Measurements from ENCODE around the gene RBPJ.

RBPJ gene

GRCh38 chr4:26420438-26420837 lies 99.6 kb downstream of the RBPJ start:
- DNase-seq (ENCODE audit: low spot score), result no peak

GRCh38 chr4:26420913-26421312 lies 100.1 kb downstream of the RBPJ start:
- no peak for DNase-seq (ENCODE audit: low spot score)

- DNase-seq (ENCODE audit: low spot score), result no peak
Observed at GRCh38 chr4:26424153-26424552, 103.3 kb downstream of the RBPJ start.

GRCh38 chr4:26424838-26425237 lies 104.0 kb downstream of the RBPJ start:
- no peak for DNase-seq (ENCODE audit: low spot score)

- DNase-seq (ENCODE audit: low spot score), result no peak
Observed at GRCh38 chr4:26425953-26426352, 105.1 kb downstream of the RBPJ start.

GRCh38 chr4:26426892-26427291 lies 106.1 kb downstream of the RBPJ start:
- DNase-seq (ENCODE audit: low spot score), result no peak

GRCh38 chr4:26429910-26430309 lies 109.1 kb downstream of the RBPJ start:
- DNase-seq (ENCODE audit: low spot score), result no peak

GRCh38 chr4:26431461-26432180 lies 110.8 kb downstream of the RBPJ start:
- no peak for DNase-seq (ENCODE audit: low spot score)

GRCh38 chr4:26432419-26432818 lies 111.6 kb downstream of the RBPJ start:
- no peak for DNase-seq (ENCODE audit: low spot score)

GRCh38 chr4:26433556-26433955 lies 112.7 kb downstream of the RBPJ start:
- DNase-seq (ENCODE audit: low spot score), result no peak

GRCh38 chr4:26434030-26434639 lies 113.3 kb downstream of the RBPJ start:
- no peak for DNase-seq (ENCODE audit: low spot score)

GRCh38 chr4:26441102-26441501 lies 120.3 kb downstream of the RBPJ start:
- DNase-seq (ENCODE audit: low spot score), result no peak

GRCh38 chr4:26441771-26442170 lies 121.0 kb downstream of the RBPJ start:
- DNase-seq (ENCODE audit: low spot score), result no peak

- no peak for DNase-seq (ENCODE audit: low spot score)
Observed at GRCh38 chr4:26447378-26447777, 126.6 kb downstream of the RBPJ start.

- no peak for DNase-seq (ENCODE audit: low spot score)
Observed at GRCh38 chr4:26450418-26450817, 129.6 kb downstream of the RBPJ start.

- DNase-seq (ENCODE audit: low spot score), result no peak
Observed at GRCh38 chr4:26451597-26451996, 130.8 kb downstream of the RBPJ start.

GRCh38 chr4:26452565-26453531 lies 132.0 kb downstream of the RBPJ start:
- no peak for DNase-seq (ENCODE audit: low spot score)

- no peak for DNase-seq (ENCODE audit: low spot score)
Observed at GRCh38 chr4:26454961-26455360, 134.1 kb downstream of the RBPJ start.

GRCh38 chr4:26455571-26455970 lies 134.8 kb downstream of the RBPJ start:
- no peak for DNase-seq (ENCODE audit: low spot score)

- DNase-seq (ENCODE audit: low spot score), result no peak
Observed at GRCh38 chr4:26457412-26457811, 136.6 kb downstream of the RBPJ start.

- DNase-seq (ENCODE audit: low spot score), result no peak
Observed at GRCh38 chr4:26458157-26458561, 137.3 kb downstream of the RBPJ start.

- DNase-seq (ENCODE audit: low spot score), result peak; percentile 4
Observed at GRCh38 chr4:26459054-26459755, 138.4 kb downstream of the RBPJ start.
